Liver (tissue), 3 donors: Measurements from ENCODE around the gene HYLS1.

Experiments used
- CTCF ChIP-seq: fragments of 150-350 bp; IDR thresholded peaks from 2 replicates; pipeline ENCODE4 v1.5.1; 2017; ENCODE audit warnings: improper control_type of control experiment, low read depth, low read length; ENCODE audit not compliant: missing input control
- FOXA1 ChIP-seq: IDR thresholded peaks from 2 replicates; pipeline ENCODE4 v1.6.1; 2016; ENCODE audit warnings: antibody characterized with exemption
- GABPA ChIP-seq, 2 donors: IDR thresholded peaks in 1 of 2; conservative IDR thresholded peaks in 1 of 2; 2 replicates each; pipeline ENCODE4 v1.6.1; 2016; ENCODE audit warnings: antibody characterized with exemption in 2 of 2, mild to moderate bottlenecking in 1 of 2, moderate library complexity in 1 of 2
- MAX ChIP-seq: IDR thresholded peaks from 2 replicates; pipeline ENCODE4 v1.6.1; 2016; ENCODE audit warnings: antibody characterized with exemption
- REST ChIP-seq: IDR thresholded peaks from 2 replicates; pipeline ENCODE4 v1.6.1; 2016; ENCODE audit warnings: antibody characterized with exemption, mild to moderate bottlenecking
- SP1 ChIP-seq: IDR thresholded peaks from 2 replicates; pipeline ENCODE4 v1.6.1; 2018; ENCODE audit warnings: antibody characterized with exemption, mild to moderate bottlenecking
- donor health status: healthy.
- donor health status: healthy.

- TF ChIP-seq GABPA (IDR thresholded peaks at IDR 0.05 in 1 of 2, conservative IDR thresholded peaks at IDR 0.05 in 1 of 2) = no peak
- TF ChIP-seq CTCF = no peak
- TF ChIP-seq MAX = no peak
- TF ChIP-seq SP1 = no peak
- TF ChIP-seq REST = no peak
- no peak for TF ChIP-seq FOXA1
Measured at GRCh38 chr11:125930076-125930450, 42.6 kb downstream of the HYLS1 start.
